ENCODE data around the gene MRPL42.

The MRPL42 gene

GRCh38 chr12:93434256-93434865, 33.0 kb upstream of the MRPL42 start:
- ChIA-PET POLR2A (no interaction called here), CTCF (interaction anchor here (0.6 to 0.7 kb wide), 2 partner anchors 508 to 998 kb away, joined by 3 to 4 read pairs; no protein-coding TSS in a partner anchor)
- no peak overlapping the region for H3K27ac ChIP-seq (ENCODE audit: extremely low read depth, low read depth, low read length)
- H3K4me1 ChIP-seq (ENCODE audit: control insufficient read depth, insufficient read depth, low read length): peaks cover 19% of the 10 kb centered on the region
- no peaks in the 10 kb centered on the region for H3K36me3 ChIP-seq (ENCODE audit: control insufficient read depth in 2 of 2, insufficient read depth in 1 of 2, low read length in 2 of 2)
- H3K9me3 ChIP-seq (ENCODE audit: control insufficient read depth, insufficient read depth, low read depth, low read length): no peaks in the 10 kb centered on the region
- TF ChIP-seq ZNF707 (tag by site-specific recombination; IDR thresholded peaks at IDR 0.05): no peak
- TF ChIP-seq WT1 (tag by site-specific recombination; IDR thresholded peaks at IDR 0.05): no peak
- TF ChIP-seq ZNF302 (tag by site-specific recombination; IDR thresholded peaks at IDR 0.05; ENCODE audit: low read depth): no peak
- TF ChIP-seq, protein P1, sequence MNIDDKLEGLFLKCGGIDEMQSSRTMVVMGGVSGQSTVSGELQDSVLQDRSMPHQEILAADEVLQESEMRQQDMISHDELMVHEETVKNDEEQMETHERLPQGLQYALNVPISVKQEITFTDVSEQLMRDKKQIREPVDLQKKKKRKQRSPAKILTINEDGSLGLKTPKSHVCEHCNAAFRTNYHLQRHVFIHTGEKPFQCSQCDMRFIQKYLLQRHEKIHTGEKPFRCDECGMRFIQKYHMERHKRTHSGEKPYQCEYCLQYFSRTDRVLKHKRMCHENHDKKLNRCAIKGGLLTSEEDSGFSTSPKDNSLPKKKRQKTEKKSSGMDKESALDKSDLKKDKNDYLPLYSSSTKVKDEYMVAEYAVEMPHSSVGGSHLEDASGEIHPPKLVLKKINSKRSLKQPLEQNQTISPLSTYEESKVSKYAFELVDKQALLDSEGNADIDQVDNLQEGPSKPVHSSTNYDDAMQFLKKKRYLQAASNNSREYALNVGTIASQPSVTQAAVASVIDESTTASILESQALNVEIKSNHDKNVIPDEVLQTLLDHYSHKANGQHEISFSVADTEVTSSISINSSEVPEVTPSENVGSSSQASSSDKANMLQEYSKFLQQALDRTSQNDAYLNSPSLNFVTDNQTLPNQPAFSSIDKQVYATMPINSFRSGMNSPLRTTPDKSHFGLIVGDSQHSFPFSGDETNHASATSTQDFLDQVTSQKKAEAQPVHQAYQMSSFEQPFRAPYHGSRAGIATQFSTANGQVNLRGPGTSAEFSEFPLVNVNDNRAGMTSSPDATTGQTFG (tag by site-specific recombination; IDR thresholded peaks at IDR 0.05; ENCODE audit: borderline replicate concordance): no peak
- no peak for TF ChIP-seq ZNF76 (tag by site-specific recombination; IDR thresholded peaks at IDR 0.05; ENCODE audit: borderline replicate concordance, low read depth)
- TF ChIP-seq ZNF777 (tag by site-specific recombination; IDR thresholded peaks at IDR 0.05; ENCODE audit: borderline replicate concordance): no peak
- TF ChIP-seq KLF1 (tag by site-specific recombination; IDR thresholded peaks at IDR 0.05): no peak
- no peak for TF ChIP-seq ZNF521 (tag by site-specific recombination; IDR thresholded peaks at IDR 0.05)
- no peak for TF ChIP-seq ZNF639 (tag by site-specific recombination; IDR thresholded peaks at IDR 0.05)
- no peak for TF ChIP-seq ZNF843 (tag by site-specific recombination; IDR thresholded peaks at IDR 0.05)
- TF ChIP-seq TRIM28 (IDR thresholded peaks at IDR 0.05; ENCODE audit: borderline replicate concordance, low read length): no peak
- TF ChIP-seq PRDM1 (tag by site-specific recombination; IDR thresholded peaks at IDR 0.05): no peak
- TF ChIP-seq, protein P2, sequence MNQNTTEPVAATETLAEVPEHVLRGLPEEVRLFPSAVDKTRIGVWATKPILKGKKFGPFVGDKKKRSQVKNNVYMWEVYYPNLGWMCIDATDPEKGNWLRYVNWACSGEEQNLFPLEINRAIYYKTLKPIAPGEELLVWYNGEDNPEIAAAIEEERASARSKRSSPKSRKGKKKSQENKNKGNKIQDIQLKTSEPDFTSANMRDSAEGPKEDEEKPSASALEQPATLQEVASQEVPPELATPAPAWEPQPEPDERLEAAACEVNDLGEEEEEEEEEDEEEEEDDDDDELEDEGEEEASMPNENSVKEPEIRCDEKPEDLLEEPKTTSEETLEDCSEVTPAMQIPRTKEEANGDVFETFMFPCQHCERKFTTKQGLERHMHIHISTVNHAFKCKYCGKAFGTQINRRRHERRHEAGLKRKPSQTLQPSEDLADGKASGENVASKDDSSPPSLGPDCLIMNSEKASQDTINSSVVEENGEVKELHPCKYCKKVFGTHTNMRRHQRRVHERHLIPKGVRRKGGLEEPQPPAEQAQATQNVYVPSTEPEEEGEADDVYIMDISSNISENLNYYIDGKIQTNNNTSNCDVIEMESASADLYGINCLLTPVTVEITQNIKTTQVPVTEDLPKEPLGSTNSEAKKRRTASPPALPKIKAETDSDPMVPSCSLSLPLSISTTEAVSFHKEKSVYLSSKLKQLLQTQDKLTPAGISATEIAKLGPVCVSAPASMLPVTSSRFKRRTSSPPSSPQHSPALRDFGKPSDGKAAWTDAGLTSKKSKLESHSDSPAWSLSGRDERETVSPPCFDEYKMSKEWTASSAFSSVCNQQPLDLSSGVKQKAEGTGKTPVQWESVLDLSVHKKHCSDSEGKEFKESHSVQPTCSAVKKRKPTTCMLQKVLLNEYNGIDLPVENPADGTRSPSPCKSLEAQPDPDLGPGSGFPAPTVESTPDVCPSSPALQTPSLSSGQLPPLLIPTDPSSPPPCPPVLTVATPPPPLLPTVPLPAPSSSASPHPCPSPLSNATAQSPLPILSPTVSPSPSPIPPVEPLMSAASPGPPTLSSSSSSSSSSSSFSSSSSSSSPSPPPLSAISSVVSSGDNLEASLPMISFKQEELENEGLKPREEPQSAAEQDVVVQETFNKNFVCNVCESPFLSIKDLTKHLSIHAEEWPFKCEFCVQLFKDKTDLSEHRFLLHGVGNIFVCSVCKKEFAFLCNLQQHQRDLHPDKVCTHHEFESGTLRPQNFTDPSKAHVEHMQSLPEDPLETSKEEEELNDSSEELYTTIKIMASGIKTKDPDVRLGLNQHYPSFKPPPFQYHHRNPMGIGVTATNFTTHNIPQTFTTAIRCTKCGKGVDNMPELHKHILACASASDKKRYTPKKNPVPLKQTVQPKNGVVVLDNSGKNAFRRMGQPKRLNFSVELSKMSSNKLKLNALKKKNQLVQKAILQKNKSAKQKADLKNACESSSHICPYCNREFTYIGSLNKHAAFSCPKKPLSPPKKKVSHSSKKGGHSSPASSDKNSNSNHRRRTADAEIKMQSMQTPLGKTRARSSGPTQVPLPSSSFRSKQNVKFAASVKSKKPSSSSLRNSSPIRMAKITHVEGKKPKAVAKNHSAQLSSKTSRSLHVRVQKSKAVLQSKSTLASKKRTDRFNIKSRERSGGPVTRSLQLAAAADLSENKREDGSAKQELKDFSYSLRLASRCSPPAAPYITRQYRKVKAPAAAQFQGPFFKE (tag by site-specific recombination; IDR thresholded peaks at IDR 0.05; ENCODE audit: borderline replicate concordance): no peak
- no peak for TF ChIP-seq GLI2 (tag by site-specific recombination; IDR thresholded peaks at IDR 0.05; ENCODE audit: borderline replicate concordance, low read depth)
- H3K4me3 ChIP-seq (ENCODE audit: low read depth, low read length): no peak overlapping the region
